ENCODE measurements around the gene IQCE. TPM values are rescaled to one million over a fixed set of nuclear protein-coding genes. Genes with fewer than 3 reads are reported as not detected.

Gene IQCE
- total and polyA plus RNA-seq, 11 donors: 5.0 to 14.1 (median 10.3) TPM

DNA sequence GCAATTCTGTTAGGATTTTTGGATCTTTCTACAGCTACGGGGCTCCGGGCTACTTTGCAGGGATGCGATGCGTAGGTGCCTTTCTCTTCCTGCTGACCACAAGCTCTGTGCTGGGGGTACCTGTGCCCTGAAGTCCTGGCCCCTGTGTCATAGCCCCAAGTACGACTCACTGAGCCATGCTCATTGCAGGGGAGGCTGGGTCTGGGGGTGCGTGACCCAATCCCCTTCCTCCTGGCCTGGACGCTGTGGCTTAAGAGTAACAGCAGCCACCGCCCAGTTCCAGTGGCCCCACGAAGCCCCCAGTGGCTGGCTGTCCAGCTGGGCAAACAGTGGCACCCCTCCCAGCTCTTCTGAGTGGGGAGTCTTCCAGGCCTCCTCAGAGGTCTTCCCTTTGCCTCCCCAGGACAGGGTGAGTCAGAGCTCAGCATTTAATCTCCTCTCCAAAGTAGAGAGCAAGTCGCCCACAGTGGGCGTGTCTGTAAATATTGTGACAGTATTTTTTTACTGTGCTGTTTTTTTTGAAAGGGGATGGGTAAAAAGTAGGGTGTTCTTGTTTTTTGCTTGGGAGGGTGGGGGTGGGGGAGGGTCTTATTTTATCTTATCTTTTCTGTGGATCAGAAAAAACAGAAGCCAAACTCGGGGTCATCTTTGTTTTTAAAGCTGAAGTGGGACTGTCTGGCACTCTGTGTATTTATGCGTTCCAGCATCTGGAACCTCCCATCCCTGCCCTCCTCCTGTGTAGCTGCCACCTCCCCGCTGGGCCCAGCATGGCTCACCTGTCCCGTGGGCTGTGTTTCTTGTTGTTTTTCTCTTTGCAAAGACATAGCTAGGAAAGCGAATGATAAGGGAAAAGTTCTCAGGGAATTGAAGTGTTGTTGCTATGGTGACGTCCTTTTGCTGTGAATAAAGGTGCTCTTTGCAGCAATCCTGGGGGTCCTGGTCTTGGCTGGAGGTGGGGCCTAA lies 31.0 kb upstream of the IQCE start:
- Histone ChIP-seq H3K4me1 (peaks cover 0 to 87% (median 52%) of the 10 kb centered on the region in 12 donors), H3K9me3 (no peaks in the 10 kb centered on the region), H3K36me3 (peaks cover 0 to 43% (median 33%) of the 10 kb centered on the region in 9 donors), H3K27ac (peak overlapping the region in 2 of 12 donors; percentile 5 to 96), H3K27me3 (peaks cover 0 to 14% (median 0%) of the 10 kb centered on the region in 9 donors), H3K4me3 (peak overlapping the region in 1 of 12 donors; percentile 42)
- 79 to 84% (median 81%) methylated on average over 14 to 17 of the region's 17 CpGs for WGBS, 4 donors
- DNase-seq (peak in 3 of 5 donors; percentile 51 to 65 (median 59)), ATAC-seq (no peak)
- TF ChIP-seq, protein P1, sequence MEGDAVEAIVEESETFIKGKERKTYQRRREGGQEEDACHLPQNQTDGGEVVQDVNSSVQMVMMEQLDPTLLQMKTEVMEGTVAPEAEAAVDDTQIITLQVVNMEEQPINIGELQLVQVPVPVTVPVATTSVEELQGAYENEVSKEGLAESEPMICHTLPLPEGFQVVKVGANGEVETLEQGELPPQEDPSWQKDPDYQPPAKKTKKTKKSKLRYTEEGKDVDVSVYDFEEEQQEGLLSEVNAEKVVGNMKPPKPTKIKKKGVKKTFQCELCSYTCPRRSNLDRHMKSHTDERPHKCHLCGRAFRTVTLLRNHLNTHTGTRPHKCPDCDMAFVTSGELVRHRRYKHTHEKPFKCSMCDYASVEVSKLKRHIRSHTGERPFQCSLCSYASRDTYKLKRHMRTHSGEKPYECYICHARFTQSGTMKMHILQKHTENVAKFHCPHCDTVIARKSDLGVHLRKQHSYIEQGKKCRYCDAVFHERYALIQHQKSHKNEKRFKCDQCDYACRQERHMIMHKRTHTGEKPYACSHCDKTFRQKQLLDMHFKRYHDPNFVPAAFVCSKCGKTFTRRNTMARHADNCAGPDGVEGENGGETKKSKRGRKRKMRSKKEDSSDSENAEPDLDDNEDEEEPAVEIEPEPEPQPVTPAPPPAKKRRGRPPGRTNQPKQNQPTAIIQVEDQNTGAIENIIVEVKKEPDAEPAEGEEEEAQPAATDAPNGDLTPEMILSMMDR (IDR thresholded peaks at IDR 0.05): no peak
- TF ChIP-seq POLR2A (IDR thresholded peaks at IDR 0.05): no peak
- intact Hi-C loops (cut with DNase I): no loop called here

DNA sequence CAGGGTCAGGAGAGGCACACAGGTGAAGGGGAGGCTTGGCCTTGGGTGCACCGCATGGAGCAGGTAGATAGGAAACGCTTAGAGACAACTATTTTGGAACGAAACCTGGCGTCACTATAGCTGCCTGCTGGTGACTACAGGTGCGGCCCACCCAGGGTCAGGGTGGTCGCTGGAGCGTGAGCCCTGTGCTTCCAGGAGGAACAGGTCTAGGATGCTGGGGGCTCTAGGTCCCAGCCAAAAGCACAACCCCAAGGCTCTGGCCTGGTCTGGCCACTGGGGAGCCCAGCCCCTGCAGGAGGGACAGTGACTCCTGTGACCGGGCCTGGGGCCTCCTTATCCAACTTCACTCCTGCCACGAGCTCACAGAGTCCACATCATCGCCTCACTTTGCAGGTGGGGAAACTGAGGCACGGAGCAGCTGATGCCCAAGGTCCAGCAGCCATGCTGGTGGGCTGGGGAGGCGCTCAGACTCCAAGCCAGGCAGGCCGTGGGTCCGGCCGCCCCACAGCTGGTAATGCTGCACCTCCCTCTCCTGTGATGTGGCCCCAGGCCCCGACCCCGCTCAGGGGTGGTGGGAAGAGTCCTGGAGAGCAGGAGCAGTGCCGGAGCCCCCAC lies 30.2 kb upstream of the IQCE start:
- Histone ChIP-seq H3K27ac (peak overlapping the region in 6 of 12 donors; percentile 5 to 96 (median 30)), H3K4me1 (peaks cover 0 to 79% (median 44%) of the 10 kb centered on the region in 12 donors), H3K27me3 (peaks cover 0 to 7% (median 0%) of the 10 kb centered on the region in 9 donors), H3K4me3 (peak overlapping the region in 1 of 12 donors; percentile 42), H3K9me3 (no peaks in the 10 kb centered on the region), H3K36me3 (peaks cover 0 to 43% (median 33%) of the 10 kb centered on the region in 9 donors)
- TF ChIP-seq POLR2A (IDR thresholded peaks at IDR 0.05): no peak
- DNase-seq: peak in 3 of 5 donors; percentile 27 to 74 (median 34)
- ATAC-seq: no peak
- WGBS, 4 donors: 83 to 86% (median 84%) methylated on average over 17 to 18 of the region's 18 CpGs
- intact Hi-C loops (cut with DNase I): no loop called here

DNA sequence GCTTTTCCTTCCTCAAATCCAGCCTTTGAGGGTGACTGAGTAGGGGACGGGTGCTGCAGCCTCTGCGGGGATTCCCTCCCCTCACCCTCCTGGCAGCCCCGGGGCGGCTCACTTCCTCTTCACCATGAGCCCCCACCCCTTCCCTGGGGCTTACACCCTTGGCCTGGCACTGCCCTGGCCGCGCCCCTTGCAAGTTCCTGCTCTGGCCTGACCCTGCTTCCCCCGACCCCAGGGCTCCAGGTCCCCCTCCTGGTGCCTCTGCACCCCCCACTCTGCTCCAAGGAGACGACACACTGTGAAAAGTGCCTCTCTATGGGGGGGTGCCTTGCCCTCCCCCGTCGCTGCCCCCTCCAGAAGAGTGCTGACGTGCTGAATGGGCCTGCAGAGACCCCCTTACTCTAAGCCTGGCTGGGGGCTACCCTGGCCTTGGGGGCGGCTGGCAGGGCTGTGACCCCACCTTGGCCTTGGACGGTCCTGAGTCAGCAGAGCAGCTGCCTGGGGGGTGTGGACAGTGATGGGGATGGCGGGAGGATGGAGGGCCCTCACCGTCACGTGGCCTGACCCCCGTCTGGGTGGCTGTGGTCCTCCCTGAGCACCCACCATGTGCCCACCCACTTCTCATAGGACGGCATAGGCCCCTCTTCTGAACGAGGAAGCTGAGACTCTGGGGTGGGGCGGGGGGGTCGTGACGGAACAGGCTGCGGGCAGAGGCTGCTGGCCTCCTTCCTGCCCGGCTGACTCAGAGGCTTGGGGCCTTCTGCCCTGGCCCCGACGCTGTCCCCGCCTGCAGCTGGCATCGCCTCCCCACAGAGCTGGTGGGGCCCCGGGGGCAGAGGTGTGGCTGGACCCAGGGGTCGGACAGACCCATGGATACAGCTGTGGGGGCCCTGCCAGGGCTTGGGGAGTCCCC lies 29.4 kb upstream of the IQCE start:
- intact Hi-C loops (cut with DNase I): no loop called here
- DNase-seq: peak; percentile 74 to 92 (median 84)
- whole genome bisulfite sequencing, 4 donors: 63 to 71% (median 68%) methylated on average over 21 to 30 of the region's 30 CpGs

More for the DNA sequence above, 29.4 kb upstream of the IQCE start:
- Histone ChIP-seq H3K4me3 (peak overlapping the region in 2 of 12 donors; percentile 19 to 42), H3K27ac (peak overlapping the region in 11 of 12 donors; percentile 28 to 96 (median 59)), H3K27me3 (no peaks in the 10 kb centered on the region), H3K4me1 (peaks cover 0 to 71% (median 36%) of the 10 kb centered on the region in 12 donors), H3K9me3 (no peaks in the 10 kb centered on the region), H3K36me3 (peaks cover 0 to 39% (median 33%) of the 10 kb centered on the region in 9 donors)
- no peak for TF ChIP-seq POLR2A (IDR thresholded peaks at IDR 0.05)
- TF ChIP-seq, protein P1 (IDR thresholded peaks at IDR 0.05): no peak
- ATAC-seq: peak; percentile 48 to 70 (median 62)
